NCI-H82 (cell line): Measurements from ENCODE around the gene CD36.

Source experiments
- DNase-seq: peaks from one replicate; lab custom pipeline; 2025; lab: John Stamatoyannopoulos, UW

CD36 gene

GRCh38 chr7:80624763-80625162 is 13.7 kb upstream of the CD36 start:
- no peak for DNase-seq

GRCh38 chr7:80629023-80629422 is 9.4 kb upstream of the CD36 start:
- DNase-seq: no peak

GRCh38 chr7:80630608-80631405 is 7.6 kb upstream of the CD36 start:
- no peak for DNase-seq

GRCh38 chr7:80631421-80631820 is 7.0 kb upstream of the CD36 start:
- DNase-seq: no peak

GRCh38 chr7:80632139-80632538 is 6.3 kb upstream of the CD36 start:
- DNase-seq: no peak

GRCh38 chr7:80632819-80633218 is 5.6 kb upstream of the CD36 start:
- DNase-seq: no peak

GRCh38 chr7:80634505-80634904 is 3.9 kb upstream of the CD36 start:
- DNase-seq: no peak

GRCh38 chr7:80635533-80635932 is 2.9 kb upstream of the CD36 start:
- no peak for DNase-seq

GRCh38 chr7:80635998-80636397 is 2.4 kb upstream of the CD36 start:
- DNase-seq: no peak

GRCh38 chr7:80636709-80637108 is 1.7 kb upstream of the CD36 start:
- DNase-seq: peak; percentile 31

- DNase-seq: no peak
These were observed 988 bp upstream of the CD36 start for GRCh38 chr7:80637454-80637853.

GRCh38 chr7:80639011-80639410 is 569 bp downstream of the CD36 start:
- DNase-seq: no peak

GRCh38 chr7:80640846-80641245 is 2.4 kb downstream of the CD36 start:
- no peak for DNase-seq

- peak; percentile 60 for DNase-seq
These were observed 3.1 kb downstream of the CD36 start for GRCh38 chr7:80641548-80641947.

GRCh38 chr7:80642871-80643270 is 4.4 kb downstream of the CD36 start:
- DNase-seq: no peak

- no peak for DNase-seq
These were observed 5.0 kb downstream of the CD36 start for GRCh38 chr7:80643336-80643915.

- no peak for DNase-seq
These were observed 5.6 kb downstream of the CD36 start for GRCh38 chr7:80644054-80644453.

- DNase-seq: no peak
These were observed 7.8 kb downstream of the CD36 start for GRCh38 chr7:80646083-80646865.

- no peak for DNase-seq
These were observed 9.0 kb downstream of the CD36 start for GRCh38 chr7:80647436-80647835.

GRCh38 chr7:80648031-80648600 is 9.7 kb downstream of the CD36 start:
- DNase-seq: no peak

- DNase-seq: no peak
These were observed 10.6 kb downstream of the CD36 start for GRCh38 chr7:80649011-80649410.

- DNase-seq: no peak
These were observed 11.6 kb downstream of the CD36 start for GRCh38 chr7:80650030-80650429.

GRCh38 chr7:80651471-80651870 is 13.0 kb downstream of the CD36 start:
- no peak for DNase-seq
